Ectodermal cell (in vitro differentiated cells): ENCODE data around the gene CCDC18.
A peak's percentile ranks its signal among the peaks of the same experiment; 100 is the strongest.
"Not testable (repeated sequence)": the region's sequence is repeated elsewhere in the genome, so short reads cannot be mapped to it uniquely, and the experiment has no call there.

Source experiments
- H3K27ac ChIP-seq: 2 replicates; pipeline ENCODE4 v1.7.0; 2013; ENCODE audit warnings: mild to moderate bottlenecking, low read depth, low read length; ENCODE audit not compliant: insufficient read depth, poor library complexity, severe bottlenecking
- H3K27me3 ChIP-seq: 2 replicates; pipeline ENCODE4 v1.7.0; 2013; ENCODE audit warnings: mild to moderate bottlenecking, low read length; ENCODE audit not compliant: insufficient read depth, control insufficient read depth, poor library complexity, severe bottlenecking
- H3K36me3 ChIP-seq: one replicate; pipeline ENCODE4 v1.7.0; 2013; ENCODE audit warnings: low read length; ENCODE audit not compliant: control insufficient read depth, insufficient read depth
- H3K4me1 ChIP-seq: one replicate; pipeline ENCODE4 v1.7.0; 2013; ENCODE audit warnings: low read length; ENCODE audit not compliant: control insufficient read depth, insufficient read depth
- H3K4me3 ChIP-seq: 2 replicates; pipeline ENCODE4 v1.7.0; 2013; ENCODE audit warnings: low read depth, low read length, control low read depth; ENCODE audit not compliant: insufficient read depth
- H3K9me3 ChIP-seq: 2 replicates; pipeline ENCODE4 v1.7.0; 2013; ENCODE audit warnings: mild to moderate bottlenecking, low read length, moderate library complexity; ENCODE audit not compliant: control insufficient read depth
- WGBS, 2 experiments: methylation state at CpG; one replicate each; pipeline ENCODE4 v1.1.7; 2013; ENCODE audit warnings: missing lambda C conversion rate in 2 of 2; 5-methylcytosine and 5-hydroxymethylcytosine counted together

CCDC18 gene

GRCh38 chr1:93171549-93172034 lies 8.9 kb upstream of the CCDC18 start:
- peaks cover 2% of the 10 kb centered on the region for H3K9me3 ChIP-seq
- 88 to 96% methylated on average over 1 of the region's 1 CpG for WGBS, 2 experiments
- H3K4me3 ChIP-seq: no peak overlapping the region
- no peaks in the 10 kb centered on the region for H3K4me1 ChIP-seq
- H3K36me3 ChIP-seq: no peaks in the 10 kb centered on the region
- no peaks in the 10 kb centered on the region for H3K27me3 ChIP-seq
- no peak overlapping the region for H3K27ac ChIP-seq

GRCh38 chr1:93172778-93173177 lies 7.7 kb upstream of the CCDC18 start:
- Histone ChIP-seq H3K9me3 (no peaks in the 10 kb centered on the region), H3K27ac (no peak overlapping the region), H3K4me1 (no peaks in the 10 kb centered on the region), H3K4me3 (no peak overlapping the region), H3K36me3 (no peaks in the 10 kb centered on the region), H3K27me3 (no peaks in the 10 kb centered on the region)
- WGBS, 2 experiments: 86 to 92% methylated on average over 1 of the region's 1 CpG

- 96 to 97% methylated on average over 2 to 3 of the region's 3 CpGs for WGBS, 2 experiments
- H3K4me1 ChIP-seq, H3K27ac ChIP-seq, H3K9me3 ChIP-seq, H3K36me3 ChIP-seq, H3K4me3 ChIP-seq, H3K27me3 ChIP-seq: not testable (repeated sequence)
These were observed 5.9 kb upstream of the CCDC18 start for GRCh38 chr1:93174638-93175037.

GRCh38 chr1:93177991-93178390 lies 2.5 kb upstream of the CCDC18 start:
- 80 to 82% methylated on average over 4 of the region's 4 CpGs for WGBS, 2 experiments
- Histone ChIP-seq H3K4me1 (no peaks in the 10 kb centered on the region), H3K36me3 (no peaks in the 10 kb centered on the region), H3K9me3 (no peaks in the 10 kb centered on the region), H3K27me3 (no peaks in the 10 kb centered on the region), H3K27ac (no peak overlapping the region), H3K4me3 (no peak overlapping the region)

GRCh38 chr1:93178418-93178817 lies 2.1 kb upstream of the CCDC18 start:
- Histone ChIP-seq H3K27me3 (no peaks in the 10 kb centered on the region), H3K27ac (no peak overlapping the region), H3K4me1 (no peaks in the 10 kb centered on the region), H3K36me3 (no peaks in the 10 kb centered on the region), H3K9me3 (no peaks in the 10 kb centered on the region), H3K4me3 (no peak overlapping the region)
- WGBS, 2 experiments: 60 to 70% methylated on average over 3 to 4 of the region's 5 CpGs

GRCh38 chr1:93179886-93180722 lies 420 bp upstream of the CCDC18 start, which contains the start of gene TMED5:
Gene TMED5, minus strand, starts transcription at chr1:93180413. Its CDS starts 171 bp downstream, at chr1:93180242.
- H3K27me3 ChIP-seq: no peaks in the 10 kb centered on the region
- 0% methylated on average over 78 of the region's 78 CpGs for WGBS, 2 experiments
- no peaks in the 10 kb centered on the region for H3K36me3 ChIP-seq
- no peaks in the 10 kb centered on the region for H3K9me3 ChIP-seq
- no peaks in the 10 kb centered on the region for H3K4me1 ChIP-seq
- peak within 1 kb of the TSS; percentile 73 for H3K4me3 ChIP-seq
- H3K27ac ChIP-seq: peak within 1 kb of the TSS; percentile 91

- H3K4me3 ChIP-seq: no peak overlapping the region
- no peak overlapping the region for H3K27ac ChIP-seq
- H3K36me3 ChIP-seq: no peaks in the 10 kb centered on the region
- no peaks in the 10 kb centered on the region for H3K4me1 ChIP-seq
- H3K27me3 ChIP-seq: no peaks in the 10 kb centered on the region
- no CpG with 5 or more reads among the region's 1 CpG for WGBS, 2 experiments
- no peaks in the 10 kb centered on the region for H3K9me3 ChIP-seq
These were observed 6.1 kb downstream of the CCDC18 start for GRCh38 chr1:93186667-93187066.

GRCh38 chr1:93190432-93190831 lies 9.9 kb downstream of the CCDC18 start:
- Histone ChIP-seq H3K4me1 (no peaks in the 10 kb centered on the region), H3K27ac (no peak overlapping the region)
- 91 to 92% methylated on average over 3 of the region's 3 CpGs for WGBS, 2 experiments

GRCh38 chr1:93194231-93194990 lies 13.9 kb downstream of the CCDC18 start:
- Histone ChIP-seq H3K27ac (no peak overlapping the region), H3K27me3 (no peaks in the 10 kb centered on the region), H3K4me1 (no peaks in the 10 kb centered on the region), H3K9me3 (no peaks in the 10 kb centered on the region), H3K36me3 (peaks cover 12% of the 10 kb centered on the region), H3K4me3 (no peak overlapping the region)
- 93 to 95% methylated on average over 3 of the region's 4 CpGs for WGBS, 2 experiments

More at GRCh38 chr1:93190432-93190831, 9.9 kb downstream of the CCDC18 start:
- H3K4me3 ChIP-seq: no peak overlapping the region
- no peaks in the 10 kb centered on the region for H3K9me3 ChIP-seq
- H3K27me3 ChIP-seq: no peaks in the 10 kb centered on the region
- H3K36me3 ChIP-seq: peaks cover 8% of the 10 kb centered on the region

- Histone ChIP-seq H3K9me3 (no peaks in the 10 kb centered on the region), H3K4me3 (no peak overlapping the region), H3K27ac (no peak overlapping the region), H3K4me1 (no peaks in the 10 kb centered on the region), H3K27me3 (no peaks in the 10 kb centered on the region), H3K36me3 (peaks cover 12% of the 10 kb centered on the region)
- WGBS, 2 experiments: 94 to 100% methylated on average over 1 of the region's 1 CpG
These were observed 16.1 kb downstream of the CCDC18 start for GRCh38 chr1:93196591-93196990.
